ENCODE data around the gene C1RL.

- TF ChIP-seq CTCF (IDR thresholded peaks at IDR 0.05) (no peak), POLR2A (IDR thresholded peaks at IDR 0.05) (no peak), POLR2AphosphoS5 (IDR thresholded peaks at IDR 0.05) (no peak)
Observed at GRCh38 chr12:7134396-7135166, 25.6 kb upstream of the C1RL start.

All from stomach (tissue), 4 donors.